ENCODE measurements around the gene GOLGA6C.

- TF ChIP-seq, protein P1, sequence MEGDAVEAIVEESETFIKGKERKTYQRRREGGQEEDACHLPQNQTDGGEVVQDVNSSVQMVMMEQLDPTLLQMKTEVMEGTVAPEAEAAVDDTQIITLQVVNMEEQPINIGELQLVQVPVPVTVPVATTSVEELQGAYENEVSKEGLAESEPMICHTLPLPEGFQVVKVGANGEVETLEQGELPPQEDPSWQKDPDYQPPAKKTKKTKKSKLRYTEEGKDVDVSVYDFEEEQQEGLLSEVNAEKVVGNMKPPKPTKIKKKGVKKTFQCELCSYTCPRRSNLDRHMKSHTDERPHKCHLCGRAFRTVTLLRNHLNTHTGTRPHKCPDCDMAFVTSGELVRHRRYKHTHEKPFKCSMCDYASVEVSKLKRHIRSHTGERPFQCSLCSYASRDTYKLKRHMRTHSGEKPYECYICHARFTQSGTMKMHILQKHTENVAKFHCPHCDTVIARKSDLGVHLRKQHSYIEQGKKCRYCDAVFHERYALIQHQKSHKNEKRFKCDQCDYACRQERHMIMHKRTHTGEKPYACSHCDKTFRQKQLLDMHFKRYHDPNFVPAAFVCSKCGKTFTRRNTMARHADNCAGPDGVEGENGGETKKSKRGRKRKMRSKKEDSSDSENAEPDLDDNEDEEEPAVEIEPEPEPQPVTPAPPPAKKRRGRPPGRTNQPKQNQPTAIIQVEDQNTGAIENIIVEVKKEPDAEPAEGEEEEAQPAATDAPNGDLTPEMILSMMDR (IDR thresholded peaks at IDR 0.05) = no peak
- TF ChIP-seq EZH2 (IDR thresholded peaks at IDR 0.05; ENCODE audit: borderline replicate concordance, insufficient read depth, low read depth, low read length, poor library complexity, severe bottlenecking) = no peak
Measured at GRCh38 chr15:75302318-75302717, 44.2 kb downstream of the GOLGA6C start.

Measured in B cell (primary cell).